T-cell (primary cell): ENCODE measurements around the gene CHEK1. TPM values are rescaled to one million over a fixed set of nuclear protein-coding genes. Genes with fewer than 3 reads are reported as not detected.
"Not testable (repeated sequence)": the region's sequence is repeated elsewhere in the genome, so short reads cannot be mapped to it uniquely, and the experiment has no call there.

Experiments
- ATAC-seq, 4 experiments: fragments of 200-7000 bp in 3 of 4; fragments of 150-1000 bp in 1 of 4; cut with Tn5 transposase; replicated peaks in 1 of 4; 1 replicate in 3 of 4; 2 replicates in 1 of 4; pipeline ENCODE4 v1.10.0; 2021; ENCODE audit warnings: moderate library complexity in 3 of 4, mild to moderate bottlenecking in 2 of 4, moderate number of reproducible peaks in 1 of 4
- CTCF ChIA-PET, 2 donors: fragments of 300-600 bp; sonication (Branson Sonifier 250); formaldehyde crosslinking; loops; one replicate each; lab custom pipeline; 2022; ENCODE audit warnings: antibody characterized with exemption in 2 of 2; lab: Charles Lee
- POLR2A ChIA-PET, 2 donors: fragments of 300-600 bp; sonication (Branson Sonifier 250); formaldehyde crosslinking; loops; one replicate each; lab custom pipeline; 2022; ENCODE audit warnings: antibody characterized with exemption in 2 of 2; lab: Charles Lee
- DNase-seq, 35 experiments: peaks; one replicate each; pipeline versions ENCODE4 v3.0.0 to v3.0.0-alpha.2; 2013 to 2023
- H3K27ac ChIP-seq: one replicate; pipeline ENCODE4 v1.5.1; 2013; ENCODE audit warnings: low read length
- H3K27me3 ChIP-seq, 2 experiments: replicated peaks in 1 of 2; 1 replicate in 1 of 2; 2 replicates in 1 of 2; pipeline versions ENCODE4 v1.6.1 to v1.7.0; 2013; ENCODE audit warnings: low read length in 1 of 2, mixed read lengths in 1 of 2; ENCODE audit not compliant: control insufficient read depth in 2 of 2, insufficient read depth in 2 of 2; ENCODE audit errors: extremely low read depth in 1 of 2
- H3K36me3 ChIP-seq, 2 donors: 1 replicate in 1 of 2; 2 replicates in 1 of 2; pipeline versions ENCODE4 v1.6.1 to v1.7.0; 2013; ENCODE audit warnings: low read length in 1 of 2; ENCODE audit not compliant: control insufficient read depth in 2 of 2, insufficient read depth in 1 of 2; ENCODE audit errors: extremely low read depth in 1 of 2
- H3K4me1 ChIP-seq, 2 experiments: 1 replicate in 1 of 2; 2 replicates in 1 of 2; pipeline versions ENCODE4 v1.6.1 to v1.7.0; 2013; ENCODE audit warnings: low read length in 2 of 2, mixed read lengths in 1 of 2; ENCODE audit not compliant: insufficient read depth in 2 of 2, control insufficient read depth in 1 of 2; ENCODE audit errors: extremely low read depth in 1 of 2
- H3K4me3 ChIP-seq, 2 donors: 1 replicate in 1 of 2; 2 replicates in 1 of 2; pipeline versions ENCODE4 v1.5.1 to v1.7.0; 2013; ENCODE audit warnings: mild to moderate bottlenecking in 2 of 2, low read length in 1 of 2, moderate library complexity in 1 of 2; ENCODE audit not compliant: control insufficient read depth in 1 of 2; ENCODE audit errors: extremely low read depth in 1 of 2
- H3K9me3 ChIP-seq: 2 replicates; pipeline ENCODE4 v1.7.0; 2013
- H3K27ac Mint-ChIP-seq, 2 donors: one replicate each; pipeline ENCODE4 v1.8.0; 2020 to 2021; ENCODE audit warnings: mild to moderate bottlenecking in 2 of 2, mixed read lengths in 2 of 2
- H3K27me3 Mint-ChIP-seq, 2 donors: one replicate each; pipeline ENCODE4 v1.8.0; 2021 to 2022; ENCODE audit warnings: mixed read lengths in 2 of 2
- H3K36me3 Mint-ChIP-seq: one replicate; pipeline ENCODE4 v1.8.0; 2021; ENCODE audit warnings: mixed read lengths
- H3K4me1 Mint-ChIP-seq, 3 donors: one replicate each; pipeline ENCODE4 v1.8.0; 2020 to 2022; ENCODE audit warnings: mixed read lengths in 3 of 3, mild to moderate bottlenecking in 1 of 3
- H3K4me3 Mint-ChIP-seq, 3 donors: one replicate each; pipeline ENCODE4 v1.8.0; 2020 to 2022; ENCODE audit warnings: mild to moderate bottlenecking in 3 of 3, mixed read lengths in 3 of 3, moderate library complexity in 3 of 3
- H3K9me3 Mint-ChIP-seq, 3 donors: one replicate each; pipeline ENCODE4 v1.8.0; 2020 to 2022; ENCODE audit warnings: mixed read lengths in 3 of 3
- WGBS: methylation state at CpG from one replicate; pipeline ENCODE4 v1.1.5; 2013; ENCODE audit warnings: missing lambda C conversion rate; ENCODE audit not compliant: insufficient coverage; 5-methylcytosine and 5-hydroxymethylcytosine counted together
- total RNA-seq, 35 experiments: library from RNA in 6 of 35; stranded (reverse) in 6 of 35; fragments of 120-200 nt in 1 of 35; gene quantifications; one replicate each; pipeline versions ENCODE4 v1.2.1 to v1.2.4 and lab custom pipeline; 2013 to 2026

Gene CHEK1
- total RNA-seq, 5 donors from 2014 or later (not counting 1 experiment from before 2014, with no cell fraction given): 2.2 to 7.5 (median 3.2) TPM

- POLR2A ChIA-PET, H3K4me3 ChIP-seq, ATAC-seq, DNase-seq, H3K36me3 ChIP-seq, H3K27ac ChIP-seq, H3K9me3 Mint-ChIP-seq, H3K4me1 ChIP-seq, CTCF ChIA-PET, H3K4me3 Mint-ChIP-seq, H3K4me1 Mint-ChIP-seq, H3K27ac Mint-ChIP-seq, H3K9me3 ChIP-seq, H3K27me3 ChIP-seq, H3K36me3 Mint-ChIP-seq: not testable (repeated sequence)
- WGBS: 94% methylated on average over 7 of the region's 24 CpGs
- H3K27me3 Mint-ChIP-seq: peaks cover 15 to 21% of the 10 kb centered on the region in 2 donors
These were observed 79.7 kb downstream of the CHEK1 start for GRCh38 chr11:125704686-125705085.

- no peaks in the 10 kb centered on the region for H3K27me3 ChIP-seq
- Mint-ChIP-seq H3K9me3 (no peaks in the 10 kb centered on the region), H3K27me3 (peaks cover 31 to 41% of the 10 kb centered on the region in 2 donors), H3K4me1 (no peaks in the 10 kb centered on the region), H3K36me3 (no peaks in the 10 kb centered on the region), H3K27ac (no peak overlapping the region), H3K4me3 (no peak overlapping the region)
- H3K4me1 ChIP-seq: no peaks in the 10 kb centered on the region
- no peak overlapping the region for H3K27ac ChIP-seq
- ATAC-seq (no peak), DNase-seq (no peak)
- no peak overlapping the region for H3K4me3 ChIP-seq
- CTCF ChIA-PET: no interaction called here
- 74% methylated on average over 4 of the region's 6 CpGs for WGBS
- H3K9me3 ChIP-seq: no peaks in the 10 kb centered on the region
- no peaks in the 10 kb centered on the region for H3K36me3 ChIP-seq
- POLR2A ChIA-PET: no interaction called here
These were observed 95.8 kb downstream of the CHEK1 start for GRCh38 chr11:125720781-125721180.

- Mint-ChIP-seq H3K4me3 (no peak overlapping the region), H3K27ac (no peak overlapping the region), H3K27me3 (peaks cover 31 to 38% of the 10 kb centered on the region in 2 donors), H3K4me1 (no peaks in the 10 kb centered on the region), H3K36me3 (no peaks in the 10 kb centered on the region), H3K9me3 (no peaks in the 10 kb centered on the region)
- POLR2A ChIA-PET: interaction anchor here in 1 of 2 donors (0.6 kb wide), 1 partner anchor 81 kb away, joined by 4 read pairs; no protein-coding TSS in a partner anchor
- Histone ChIP-seq H3K4me3 (no peak overlapping the region), H3K27ac (no peak overlapping the region), H3K9me3 (no peaks in the 10 kb centered on the region), H3K36me3 (no peaks in the 10 kb centered on the region), H3K4me1 (no peaks in the 10 kb centered on the region), H3K27me3 (no peaks in the 10 kb centered on the region)
- peak in 2 of 35 experiments; percentile 1 to 5 for DNase-seq
- no peak for ATAC-seq
- CTCF ChIA-PET: no interaction called here
- WGBS: no CpG with 5 or more reads among the region's 1 CpG
These were observed 99.2 kb downstream of the CHEK1 start for GRCh38 chr11:125724125-125724524.

Other genes starting within 250 kb of the CHEK1 start
- 1 to 10 TPM in 2 of 5 donors, under 1 TPM in 3; 0.62 to 3.5 (median 0.92) TPM for gene FEZ1, start 128.9 kb upstream of the CHEK1 start, total RNA-seq
- gene EI24, start 55.7 kb upstream of the CHEK1 start, total RNA-seq: 10 to 100 TPM; 20.0 to 33.0 (median 29.9) TPM
- 100 to 1,000 TPM in 1 of 5 donors, 10 to 100 TPM in 4; 51.0 to 103 (median 88.5) TPM for gene STT3A, start 32.3 kb upstream of the CHEK1 start, total RNA-seq
- gene ACRV1, start 55.7 kb downstream of the CHEK1 start, total RNA-seq: not detected
- gene PATE1, start 121.1 kb downstream of the CHEK1 start, total RNA-seq: not detected
- not detected for gene PATE2, start 153.7 kb downstream of the CHEK1 start, total RNA-seq
- not detected for gene PATE3, start 163.0 kb downstream of the CHEK1 start, total RNA-seq
- gene PATE4, start 208.2 kb downstream of the CHEK1 start, total RNA-seq: not detected